ENCODE measurements around the gene FILIP1.

Gene FILIP1

DNA sequence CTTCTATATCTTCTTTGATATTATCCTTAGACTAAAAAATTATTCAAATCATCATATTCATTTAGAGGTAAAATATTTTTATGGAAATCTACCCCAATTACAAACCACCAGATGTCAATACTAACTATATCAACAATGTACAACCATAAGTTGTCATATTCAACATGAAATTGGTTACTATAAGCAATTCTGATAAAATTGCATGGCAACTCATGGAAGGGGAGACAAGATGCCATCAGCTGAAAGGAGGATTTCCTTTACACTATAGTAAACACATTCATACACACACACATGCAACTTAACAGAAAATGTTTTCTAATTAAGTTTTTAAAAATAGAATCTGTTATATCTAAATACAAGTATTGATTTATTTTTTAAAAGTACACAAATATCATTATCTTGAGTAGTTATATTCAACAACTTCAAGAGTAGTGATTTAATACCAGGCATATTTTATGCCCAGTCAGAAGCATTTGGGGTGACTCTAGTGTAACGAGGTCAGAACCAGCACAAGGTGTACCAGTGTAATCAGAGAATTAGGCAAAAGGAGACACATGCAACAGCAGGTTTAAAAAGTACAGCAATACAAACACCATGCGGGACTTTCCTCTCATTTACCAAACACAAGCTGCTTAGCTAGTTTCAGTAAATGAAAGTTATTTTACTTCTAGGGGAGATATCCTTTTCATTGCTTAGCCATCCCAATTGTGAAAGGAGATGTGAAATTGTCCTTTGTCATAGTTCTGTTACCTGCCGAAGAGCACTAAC is 1.0 kb downstream of the FILIP1 start:
- DNase-seq (ENCODE audit: low read depth): no peak

DNA sequence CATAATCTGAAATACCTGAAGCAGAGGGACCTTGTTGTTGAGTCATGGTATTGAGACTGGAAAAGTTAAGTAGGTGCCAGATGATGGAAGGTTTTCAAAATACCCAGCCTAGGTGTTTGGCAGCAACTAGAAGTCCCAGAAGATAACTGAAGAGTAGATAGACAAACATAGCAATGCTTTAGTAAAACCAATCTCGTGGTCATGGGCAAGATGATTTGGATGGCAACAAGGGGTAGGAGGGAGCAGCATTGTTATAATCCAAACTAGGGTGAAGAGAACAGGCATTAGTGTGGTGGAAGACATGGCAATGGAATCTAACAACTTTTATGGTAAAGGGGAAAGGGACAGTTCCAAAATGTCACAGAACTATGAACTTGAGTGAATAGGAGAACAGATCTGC is 2.3 kb downstream of the FILIP1 start:
- DNase-seq (ENCODE audit: low read depth): no peak

DNA sequence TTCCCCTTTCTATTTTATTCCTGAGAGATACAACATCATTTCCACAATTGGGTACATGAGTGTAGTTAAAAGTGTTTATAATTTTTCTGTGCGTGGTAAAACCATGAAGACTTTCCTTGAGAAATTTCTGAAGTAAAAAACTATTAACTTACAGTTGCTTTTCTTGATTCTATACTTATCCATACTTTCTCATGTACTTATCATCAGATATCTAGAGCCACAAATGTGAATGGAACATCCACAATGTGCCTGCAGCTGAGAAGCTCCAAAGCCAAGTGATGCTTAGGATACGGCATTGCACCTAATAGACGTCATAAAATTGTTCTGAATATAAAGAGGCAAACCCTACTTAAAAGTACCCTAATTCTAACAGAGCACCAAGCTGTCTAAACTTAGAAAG is 2.9 kb downstream of the FILIP1 start:
- no peak for DNase-seq (ENCODE audit: low read depth)

DNA sequence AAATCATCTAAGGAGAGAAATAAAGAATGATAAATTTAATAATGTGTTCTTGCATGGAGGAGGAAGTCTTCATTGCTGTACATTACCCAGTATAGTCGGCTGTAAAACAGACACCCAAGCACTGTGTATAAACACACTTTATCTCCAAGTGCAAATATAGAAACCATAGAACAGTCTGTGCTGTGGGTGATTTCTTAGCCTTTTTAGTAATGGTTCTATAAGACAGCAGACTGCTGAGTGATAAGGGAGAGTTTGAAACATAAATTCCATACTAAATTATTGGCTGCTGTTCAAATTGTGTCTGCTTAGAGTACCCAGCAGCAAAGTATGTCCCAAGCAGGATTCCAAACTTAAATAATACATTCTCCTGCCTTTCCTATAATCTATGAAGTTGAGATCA is 4.6 kb downstream of the FILIP1 start:
- no peak for DNase-seq (ENCODE audit: low read depth)

DNA sequence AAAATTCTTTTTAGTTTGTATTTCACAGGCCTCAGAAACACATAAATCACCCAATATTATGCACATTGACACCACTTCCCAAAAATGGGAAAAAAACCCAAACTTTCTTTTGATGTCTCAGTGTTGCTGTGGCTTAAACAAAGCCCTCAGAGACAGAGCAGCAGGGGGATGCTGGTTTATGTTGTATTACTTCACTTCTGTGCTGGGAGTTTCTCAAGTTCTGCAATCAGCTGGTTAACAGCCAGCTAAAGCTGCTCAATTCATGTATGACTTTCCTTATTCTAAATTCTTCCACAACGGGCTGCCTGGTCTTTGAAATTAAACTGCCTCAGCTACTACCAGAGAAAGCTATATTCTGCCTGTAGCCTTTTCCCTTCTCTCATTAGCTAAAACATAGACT is 5.6 kb downstream of the FILIP1 start:
- DNase-seq (ENCODE audit: low read depth): no peak

DNA sequence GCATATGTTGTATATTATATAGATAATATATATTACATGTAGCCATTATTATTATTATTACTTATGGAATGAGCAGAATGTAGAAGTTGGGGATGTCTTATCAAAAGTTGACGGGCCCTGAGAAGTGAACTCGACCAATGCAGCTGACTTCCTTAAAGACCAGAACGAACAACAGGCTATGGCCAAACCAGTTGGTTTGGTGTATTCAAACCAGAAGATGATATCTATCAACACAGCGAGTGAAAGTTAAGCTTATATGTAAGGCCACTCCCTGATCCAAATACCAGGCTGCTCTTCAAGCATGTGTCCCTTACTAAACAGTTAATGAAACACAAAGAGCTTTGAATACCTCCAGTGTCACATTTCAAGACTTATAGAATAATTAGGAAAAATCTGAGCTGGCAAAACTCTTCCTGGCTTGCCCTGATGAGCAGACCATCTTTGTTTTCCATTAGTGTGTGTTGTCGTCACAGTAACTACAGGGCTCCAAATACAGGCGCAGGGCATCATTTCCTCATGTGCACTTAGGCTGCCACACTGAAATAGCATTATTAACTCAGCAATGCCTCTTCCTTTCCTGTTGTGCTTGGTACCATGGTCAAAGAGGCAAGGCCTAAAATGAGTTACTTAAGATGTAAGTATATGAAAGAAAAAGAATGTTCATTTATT is 6.6 kb downstream of the FILIP1 start:
- DNase-seq (ENCODE audit: low read depth): no peak

DNA sequence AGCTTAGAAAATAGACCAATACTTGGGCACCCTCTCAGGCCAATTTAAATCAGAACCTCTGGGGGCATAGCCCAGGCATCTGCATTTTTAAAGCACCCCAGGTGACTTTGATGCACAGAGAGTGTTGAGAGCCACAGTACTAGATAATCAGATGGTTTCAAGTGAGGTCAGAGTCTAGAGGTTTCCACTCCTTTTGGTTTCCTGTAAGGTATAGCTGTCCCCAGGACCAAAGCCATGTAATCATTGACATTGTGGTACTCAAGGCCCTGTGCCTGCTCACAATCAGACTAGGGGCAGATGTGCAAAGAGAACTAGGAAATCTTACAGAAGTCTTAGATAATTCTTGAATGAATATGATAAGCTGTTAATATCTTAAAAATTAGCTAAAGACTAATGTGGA is 9.1 kb downstream of the FILIP1 start:
- no peak for DNase-seq (ENCODE audit: low read depth)

DNA sequence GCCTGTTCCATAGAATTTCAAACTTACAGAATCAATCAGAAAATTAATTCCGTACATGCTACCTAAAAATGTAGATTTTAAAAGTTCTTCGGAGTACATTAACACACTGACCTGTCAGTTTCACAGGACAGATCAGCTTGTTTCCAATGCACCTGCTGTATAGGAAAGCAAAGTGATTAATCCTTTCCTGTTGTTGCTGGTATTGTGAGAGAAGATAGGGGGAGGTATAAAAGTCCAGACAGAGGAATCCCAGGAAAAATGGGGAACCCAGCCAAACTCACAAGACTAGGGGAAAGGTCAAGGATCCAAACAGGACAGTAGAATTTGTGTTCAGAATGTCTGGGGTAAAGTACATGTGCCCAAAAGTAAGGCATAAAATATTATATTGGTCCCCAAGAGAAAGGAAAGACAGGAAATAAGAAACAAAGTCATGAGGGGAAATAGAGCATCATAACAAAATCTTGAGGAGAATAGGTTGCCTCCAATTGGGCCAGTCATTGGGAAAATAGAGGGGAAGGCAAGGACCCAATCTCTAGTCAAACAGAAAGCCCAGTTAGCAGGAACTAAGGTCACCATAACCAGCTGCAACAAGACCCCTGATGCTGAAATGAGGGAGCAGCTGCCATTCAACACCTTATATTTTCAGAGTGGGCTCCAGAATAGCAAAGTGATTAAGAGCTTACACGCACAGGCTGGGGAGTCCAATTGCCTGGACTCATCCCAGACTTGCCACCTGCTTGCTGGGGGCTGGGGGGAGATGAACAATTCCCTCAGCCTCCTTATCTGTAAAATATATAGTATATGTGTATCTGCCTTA is 10.3 kb downstream of the FILIP1 start:
- no peak for DNase-seq (ENCODE audit: low read depth)

DNA sequence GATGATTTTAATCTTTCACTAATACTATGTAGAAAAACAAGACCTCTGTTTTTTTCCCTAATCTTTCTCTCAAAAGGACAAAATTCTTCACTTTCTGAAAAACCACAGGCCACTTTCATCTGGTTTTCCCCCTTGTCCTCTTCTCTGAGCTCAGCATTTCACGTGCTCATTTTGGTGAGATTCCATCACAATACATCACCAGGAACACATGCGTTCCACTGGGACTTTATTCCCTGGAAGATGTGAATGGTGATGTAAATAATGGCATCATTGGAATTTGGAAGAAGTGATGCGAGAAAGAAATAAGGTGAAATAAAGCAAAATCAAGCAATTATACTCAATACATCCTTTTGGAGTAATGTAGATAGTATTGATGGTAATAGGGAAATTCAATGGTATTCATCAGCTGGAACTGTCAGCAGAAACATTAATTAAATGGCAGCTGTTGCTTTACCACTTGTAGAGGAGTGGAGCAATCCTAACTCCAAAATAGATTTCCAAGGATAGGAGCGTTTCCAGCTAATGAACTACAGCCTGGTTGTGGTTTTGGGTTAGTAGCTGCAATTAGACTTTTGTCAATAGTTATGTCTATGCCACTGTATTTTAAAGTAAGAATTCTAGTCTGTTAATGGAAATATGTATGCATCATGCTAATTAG is 11.5 kb downstream of the FILIP1 start:
- DNase-seq (ENCODE audit: low read depth): no peak

DNA sequence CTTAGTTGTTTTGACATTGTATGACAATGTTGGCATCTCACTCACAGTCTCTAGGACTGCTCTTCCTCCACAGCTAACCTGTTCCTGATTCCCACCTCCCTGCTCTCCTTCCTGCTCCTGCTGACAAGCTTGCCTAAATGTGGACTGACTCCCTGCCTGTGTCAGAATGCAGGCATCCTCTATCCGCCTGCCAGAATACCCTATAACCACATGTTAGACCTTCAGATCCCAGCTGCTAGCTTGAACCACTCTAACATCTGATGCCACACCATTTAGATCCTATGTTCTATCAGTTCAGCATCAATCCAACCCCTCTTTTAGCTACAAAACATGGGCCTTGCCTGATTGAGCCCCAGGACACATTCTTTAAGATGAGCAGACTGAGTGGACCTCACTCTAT is 12.2 kb downstream of the FILIP1 start:
- no peak for DNase-seq (ENCODE audit: low read depth)

DNA sequence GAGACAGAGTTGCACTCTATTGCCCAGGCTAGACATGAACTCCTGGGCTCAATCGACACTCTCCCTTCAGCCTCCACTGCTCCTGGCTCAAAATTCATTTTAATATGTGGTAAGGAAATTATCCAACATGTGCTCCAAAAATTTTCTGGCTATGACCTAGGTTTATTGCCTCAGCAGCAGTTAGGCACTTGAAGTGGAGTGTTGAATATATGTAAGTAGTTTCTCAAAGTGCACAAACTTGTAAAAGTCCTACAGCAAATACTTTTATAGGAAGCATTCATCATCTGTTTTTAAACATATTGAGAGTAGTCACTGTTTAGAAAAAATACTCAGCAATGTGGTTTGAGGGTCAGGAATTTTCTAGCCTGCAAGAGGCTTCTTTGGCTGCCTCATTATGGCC is 13.2 kb downstream of the FILIP1 start:
- DNase-seq (ENCODE audit: low read depth): no peak

DNA sequence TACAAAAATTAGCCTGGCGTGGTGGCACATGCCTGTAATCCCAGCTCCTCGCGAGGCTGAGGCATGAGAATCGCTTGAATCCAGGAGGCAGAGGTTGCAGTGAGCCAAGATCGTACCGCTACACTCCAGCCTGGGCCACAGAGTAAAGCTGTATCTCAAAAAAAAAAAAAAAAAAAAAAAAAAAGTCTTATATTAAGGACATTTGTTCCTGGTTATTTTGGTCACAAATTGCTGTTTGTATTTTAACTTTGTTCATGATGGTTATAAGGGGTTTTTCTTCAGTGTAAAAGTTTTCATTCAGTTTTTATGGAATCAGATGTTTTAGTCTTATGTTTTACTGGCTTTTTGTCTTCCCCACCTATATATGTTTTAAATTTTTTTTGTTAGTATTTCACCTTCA is 13.9 kb downstream of the FILIP1 start:
- no peak for DNase-seq (ENCODE audit: low read depth)

DNA sequence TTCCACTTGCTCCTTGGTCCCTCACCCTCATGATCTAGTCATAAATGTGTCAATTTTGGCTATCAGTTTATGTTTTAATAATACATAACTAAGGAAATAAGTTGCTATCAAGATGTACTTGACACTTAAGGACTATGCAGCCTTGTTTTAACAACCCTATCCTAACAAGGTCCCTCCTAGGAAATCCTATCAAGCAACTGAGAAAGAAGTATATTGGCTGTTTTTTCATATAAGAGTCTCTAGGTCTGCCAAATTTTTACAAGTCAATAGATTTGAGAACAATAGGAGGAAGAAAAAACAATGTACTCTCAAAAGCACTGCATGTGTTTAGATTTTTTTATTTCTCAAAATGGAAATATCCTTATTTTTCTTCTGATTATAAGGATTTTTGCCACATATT is 14.7 kb downstream of the FILIP1 start:
- no peak for DNase-seq (ENCODE audit: low read depth)

DNA sequence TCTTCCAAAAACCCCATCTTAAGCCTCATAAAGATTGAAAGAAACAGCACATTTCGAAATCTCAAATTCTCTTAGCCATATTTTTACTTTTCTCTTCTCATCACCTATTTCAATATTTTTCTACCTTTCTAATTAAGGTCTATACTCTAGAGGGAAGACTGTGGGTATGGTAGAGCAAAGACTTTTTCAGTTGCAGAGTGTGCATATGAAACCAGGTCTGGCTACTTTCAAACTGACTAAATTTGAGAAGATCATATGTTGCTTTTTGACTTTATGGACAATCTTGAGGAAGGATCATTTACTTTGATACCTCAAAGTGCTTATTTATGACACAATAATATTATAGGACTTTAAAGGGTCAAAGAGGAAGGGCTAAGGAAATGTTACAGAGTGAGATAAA is 20.7 kb downstream of the FILIP1 start:
- no peak for DNase-seq (ENCODE audit: low read depth)

DNA sequence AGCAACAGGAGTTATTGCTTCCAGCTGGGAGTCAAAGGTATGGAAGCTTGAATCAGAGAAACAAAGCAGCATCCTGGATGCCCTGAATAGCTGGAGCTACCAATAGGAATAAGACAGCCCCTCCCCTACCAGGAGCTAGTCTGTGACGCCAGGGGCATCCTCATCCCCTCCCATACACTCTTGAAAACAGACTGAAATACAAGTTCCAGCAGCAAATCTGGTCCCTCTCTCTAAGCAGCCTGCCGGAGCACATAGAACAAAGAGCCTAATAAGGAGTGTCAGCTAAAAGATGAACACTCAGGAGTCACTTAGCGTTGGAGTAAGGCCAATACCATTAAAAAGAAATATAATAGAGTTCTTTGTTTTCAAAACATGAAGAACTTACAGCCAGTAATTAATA is 25.6 kb downstream of the FILIP1 start:
- no peak for DNase-seq (ENCODE audit: low read depth)

DNA sequence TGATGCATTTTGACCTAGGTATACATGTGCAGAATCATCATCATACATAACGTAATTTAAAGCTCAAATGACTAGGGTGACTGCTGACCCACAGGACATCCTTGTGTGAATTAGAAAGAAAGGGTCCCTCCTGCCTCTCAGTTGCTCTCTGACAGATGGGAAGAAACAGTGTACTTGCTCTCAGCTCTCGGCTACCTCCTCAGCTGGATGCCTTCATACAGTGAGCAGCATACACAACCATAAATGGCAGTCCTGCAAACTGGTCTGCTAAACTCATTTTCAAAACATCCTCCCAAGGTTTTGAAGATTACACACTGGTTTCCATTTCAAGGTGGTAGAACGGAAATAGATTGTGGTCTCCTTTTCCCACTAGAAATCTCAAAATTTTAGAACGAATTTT is 26.3 kb downstream of the FILIP1 start:
- no peak for DNase-seq (ENCODE audit: low read depth)

DNA sequence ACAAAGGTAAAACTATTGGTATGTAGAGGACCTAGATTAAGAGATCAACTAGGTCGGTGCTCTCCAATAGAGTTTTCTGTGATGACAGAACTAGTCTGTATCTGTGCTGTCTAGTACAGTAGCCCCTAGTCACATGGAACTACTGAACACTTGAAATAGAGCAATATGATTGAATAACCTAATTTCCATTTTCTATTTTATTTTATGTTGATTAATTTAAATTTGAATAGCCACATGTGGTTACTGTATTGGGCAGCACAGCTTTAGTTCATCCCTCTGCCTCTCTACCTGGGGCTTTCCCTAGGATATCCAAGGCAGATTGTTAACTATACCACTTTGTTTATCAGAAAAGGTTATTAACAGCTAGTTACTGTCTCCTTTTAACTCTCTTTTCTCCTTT is 27.0 kb downstream of the FILIP1 start:
- no peak for DNase-seq (ENCODE audit: low read depth)

DNA sequence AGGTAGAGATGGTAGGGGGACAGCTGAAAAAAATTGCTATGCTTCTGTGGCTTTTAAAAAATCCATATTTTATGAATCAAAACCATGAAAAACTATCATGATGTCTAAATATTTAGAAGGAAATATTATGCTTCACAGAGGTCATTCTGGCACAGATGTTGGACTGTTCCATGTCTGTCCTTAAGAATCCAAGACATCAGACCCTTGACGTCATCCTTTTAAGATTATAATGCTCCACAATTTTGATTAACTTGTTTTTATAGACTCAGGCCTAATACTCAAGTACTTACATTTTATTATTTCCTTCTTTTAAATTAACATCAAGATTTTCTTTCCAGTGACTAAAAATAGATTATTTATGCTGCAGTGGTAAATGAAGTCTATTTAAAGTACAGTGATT is 29.7 kb downstream of the FILIP1 start:
- DNase-seq (ENCODE audit: low read depth): no peak

DNA sequence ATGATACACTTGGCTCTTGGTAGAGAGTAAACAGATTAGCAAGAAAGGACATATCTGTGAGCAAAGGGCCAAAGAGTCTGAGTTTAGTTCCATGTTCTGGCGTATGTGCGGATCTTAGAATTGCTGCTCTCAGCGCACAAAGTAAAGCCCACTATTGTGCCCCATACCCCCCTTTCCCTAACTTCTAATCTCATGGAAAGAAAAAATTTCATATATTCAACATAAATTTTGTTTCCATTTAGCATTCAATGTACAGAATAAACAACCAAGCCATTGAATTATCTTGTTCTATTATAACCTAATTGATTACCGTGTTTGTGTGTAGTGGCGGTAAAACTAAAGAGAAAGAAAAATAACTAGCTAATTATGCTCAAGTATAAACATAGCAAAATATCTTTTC is 30.5 kb downstream of the FILIP1 start:
- DNase-seq (ENCODE audit: low read depth): no peak

DNA sequence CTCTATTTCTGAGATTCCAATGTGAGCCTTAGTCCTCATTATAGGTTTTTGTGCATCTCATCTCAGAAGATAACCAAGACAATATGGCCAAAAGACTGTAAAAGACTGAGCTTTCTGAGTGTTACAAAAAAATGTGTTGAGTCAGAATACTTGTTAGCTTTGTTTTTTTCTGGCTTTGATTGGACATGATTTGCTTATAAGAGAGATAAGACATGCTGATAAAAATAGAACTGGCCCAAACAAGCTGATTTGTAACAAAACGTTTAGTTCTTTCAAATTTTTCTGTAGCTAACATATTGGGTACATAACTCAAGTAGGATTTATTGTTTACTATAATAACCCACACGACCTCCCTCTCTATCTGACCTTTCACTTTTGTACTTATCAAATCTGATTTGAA is 32.9 kb downstream of the FILIP1 start:
- DNase-seq (ENCODE audit: low read depth): no peak

DNA sequence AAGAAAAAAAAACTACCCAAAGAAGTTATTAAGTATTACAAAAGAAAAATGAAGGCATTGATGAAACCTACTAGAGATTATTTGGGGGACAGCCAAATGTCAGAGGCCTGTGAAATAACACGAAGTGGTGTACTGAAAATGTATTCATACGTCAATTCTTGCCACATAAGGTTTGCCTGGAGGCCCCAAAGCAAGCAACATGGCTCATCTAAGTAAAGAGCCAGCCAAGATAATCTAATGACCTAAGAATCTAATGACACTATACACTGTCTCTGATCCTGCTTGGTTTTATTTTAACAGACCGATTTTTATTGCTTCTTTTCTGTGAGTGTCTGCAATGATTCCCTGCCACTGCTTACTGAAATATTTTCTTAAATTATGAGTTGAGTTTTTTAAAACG is 34.7 kb downstream of the FILIP1 start:
- DNase-seq (ENCODE audit: low read depth): no peak

DNA sequence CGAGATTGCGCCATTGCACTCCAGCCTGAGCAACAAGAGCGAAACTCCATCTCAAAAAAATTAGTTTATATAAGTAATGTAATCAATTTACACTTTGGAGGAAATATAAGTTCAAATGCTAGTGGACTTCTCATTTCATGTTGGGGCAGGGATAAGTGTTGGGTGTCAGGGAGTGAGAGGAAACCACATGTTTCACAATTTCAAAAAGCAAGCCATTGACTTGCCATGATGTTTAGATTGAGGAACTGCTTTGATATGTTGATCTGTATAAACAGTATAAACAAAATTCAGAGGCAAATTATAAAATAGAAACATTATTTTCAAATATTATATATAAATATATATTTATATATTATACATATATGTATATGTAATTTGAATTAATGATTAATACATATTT is 42.7 kb downstream of the FILIP1 start:
- no peak for DNase-seq (ENCODE audit: low read depth)
